Ovary (tissue), 3 donors: ENCODE data around the gene SIGLEC11.
"Not testable (repeated sequence)": the region's sequence is repeated elsewhere in the genome, so short reads cannot be mapped to it uniquely, and the experiment has no call there.

Experiments used
- EP300 ChIP-seq: sonication (generic); formaldehyde crosslinking; IDR thresholded peaks from one replicate; pipeline ENCODE4 v1.6.1; 2017; ENCODE audit warnings: antibody characterized with exemption
- TF ChIP-seq, protein P1 (sequence below), 3 donors: fragments of 450-650 bp in 2 of 3; fragments of 200-600 bp in 1 of 3; IDR thresholded peaks; one replicate each; pipeline versions ENCODE4 v1.5.1 to v1.8.0; 2016 to 2022; ENCODE audit warnings: antibody characterized with exemption in 3 of 3, mild to moderate bottlenecking in 1 of 3
- donor health status: DM: no; HTN: no; CAD: no.

DNA sequence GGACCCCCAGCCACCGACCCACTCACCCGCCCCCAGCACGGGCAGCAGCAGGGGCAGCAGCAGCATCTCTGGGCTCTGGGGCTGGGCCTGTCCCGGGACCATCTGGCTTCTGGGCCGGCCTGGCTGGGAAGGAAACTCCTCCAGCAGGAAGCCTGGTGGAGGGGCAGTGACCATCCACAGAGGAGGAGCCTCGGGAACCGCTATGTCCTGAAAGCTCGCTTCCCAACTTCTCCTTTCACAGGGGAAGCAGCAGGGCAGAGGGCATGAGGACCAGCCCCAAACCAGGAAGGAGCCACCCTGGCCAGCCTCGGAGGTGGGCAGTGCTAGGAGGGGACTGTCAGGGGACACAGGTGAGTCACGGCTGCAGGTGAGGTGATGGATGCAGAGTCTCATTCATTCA is at the start of gene SIGLEC11:
- TF ChIP-seq, protein P1, sequence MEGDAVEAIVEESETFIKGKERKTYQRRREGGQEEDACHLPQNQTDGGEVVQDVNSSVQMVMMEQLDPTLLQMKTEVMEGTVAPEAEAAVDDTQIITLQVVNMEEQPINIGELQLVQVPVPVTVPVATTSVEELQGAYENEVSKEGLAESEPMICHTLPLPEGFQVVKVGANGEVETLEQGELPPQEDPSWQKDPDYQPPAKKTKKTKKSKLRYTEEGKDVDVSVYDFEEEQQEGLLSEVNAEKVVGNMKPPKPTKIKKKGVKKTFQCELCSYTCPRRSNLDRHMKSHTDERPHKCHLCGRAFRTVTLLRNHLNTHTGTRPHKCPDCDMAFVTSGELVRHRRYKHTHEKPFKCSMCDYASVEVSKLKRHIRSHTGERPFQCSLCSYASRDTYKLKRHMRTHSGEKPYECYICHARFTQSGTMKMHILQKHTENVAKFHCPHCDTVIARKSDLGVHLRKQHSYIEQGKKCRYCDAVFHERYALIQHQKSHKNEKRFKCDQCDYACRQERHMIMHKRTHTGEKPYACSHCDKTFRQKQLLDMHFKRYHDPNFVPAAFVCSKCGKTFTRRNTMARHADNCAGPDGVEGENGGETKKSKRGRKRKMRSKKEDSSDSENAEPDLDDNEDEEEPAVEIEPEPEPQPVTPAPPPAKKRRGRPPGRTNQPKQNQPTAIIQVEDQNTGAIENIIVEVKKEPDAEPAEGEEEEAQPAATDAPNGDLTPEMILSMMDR (IDR thresholded peaks at IDR 0.05): not testable (repeated sequence)
- not testable (repeated sequence) for TF ChIP-seq EP300
